Colonic mucosa (tissue), 4 donors: ENCODE measurements around the gene PM20D2. TPM values are rescaled to one million over a fixed set of nuclear protein-coding genes. Genes with fewer than 3 reads are reported as not detected.

ENCODE experiments used
- DNase-seq: peaks from one replicate; pipeline ENCODE4 v3.0.0-alpha.2; 2020
- H3K27ac ChIP-seq: fragments of 200-600 bp; one replicate; pipeline ENCODE4 v1.8.0; 2021
- H3K27me3 ChIP-seq: fragments of 200-600 bp; one replicate; pipeline ENCODE4 v1.8.0; 2021
- H3K36me3 ChIP-seq: fragments of 200-600 bp; one replicate; pipeline ENCODE4 v1.8.0; 2021
- H3K4me1 ChIP-seq: fragments of 200-600 bp; one replicate; pipeline ENCODE4 v1.8.0; 2021; ENCODE audit warnings: mild to moderate bottlenecking
- H3K4me3 ChIP-seq: fragments of 200-600 bp; one replicate; pipeline ENCODE4 v1.8.0; 2021
- H3K9ac ChIP-seq, 2 donors: one replicate each; pipeline ENCODE4 v1.7.0; 2013; ENCODE audit warnings: control low read depth in 2 of 2, low read depth in 2 of 2, low read length in 2 of 2
- H3K9me3 ChIP-seq: fragments of 200-600 bp; one replicate; pipeline ENCODE4 v1.8.0; 2021
- CTCF ChIP-seq: fragments of 200-600 bp; IDR thresholded peaks from one replicate; pipeline ENCODE4 v1.8.0; 2022; ENCODE audit warnings: antibody characterized with exemption, mild to moderate bottlenecking
- intact Hi-C: fragments of 100-400 bp; cut with DNase I; formaldehyde crosslinking; loops from one replicate; pipeline ENCODE4 v1.14.1; 2022
- total RNA-seq, 2 donors: library from RNA; stranded (reverse); fragmentation: NEBNext Ultra II Directional in 1 of 2; extraction: Animal tissue kit (Norgen Biotek cat#: 25700) in 1 of 2; gene quantifications; one replicate each; pipeline ENCODE4 v1.2.1, GENCODE V29; 2021
- donor health status: healthy.
- donor health status: DM: no; HTN: no; CAD: no.
- donor health status: DM: no; HTN: no; CAD: no.

Gene PM20D2
- total RNA-seq, 2 donors from 2014 or later = 19.2 to 24.2 TPM

GRCh38 chr6:89116702-89117101 is 29.2 kb upstream of the PM20D2 start:
- H3K27me3 ChIP-seq = no peaks in the 10 kb centered on the region
- H3K4me1 ChIP-seq = no peaks in the 10 kb centered on the region
- H3K9me3 ChIP-seq = no peaks in the 10 kb centered on the region
- TF ChIP-seq CTCF = no peak
- intact Hi-C loops = loop anchor here (5.0 kb wide), 1 partner anchor 34 kb away; the partner anchor contains the start of gene PNRC1
- H3K4me3 ChIP-seq = no peak overlapping the region
- peak overlapping the region in 1 of 2 donors; percentile 40 for H3K9ac ChIP-seq
- no peak overlapping the region for H3K27ac ChIP-seq
- no peak for DNase-seq
- H3K36me3 ChIP-seq = no peaks in the 10 kb centered on the region

GRCh38 chr6:89117211-89118108 is 28.4 kb upstream of the PM20D2 start, which contains the start of gene SRSF12:
Gene SRSF12, minus strand, starts transcription at chr6:89118071. Its CDS starts 184 bp downstream, at chr6:89117887.
- H3K27ac ChIP-seq = no peak within 1 kb of the TSS
- peak; percentile 24 for DNase-seq
- no peak for TF ChIP-seq CTCF
- H3K4me3 ChIP-seq = peak within 1 kb of the TSS; percentile 60
- no peaks in the 10 kb centered on the region for H3K9me3 ChIP-seq
- no peaks in the 10 kb centered on the region for H3K36me3 ChIP-seq
- H3K9ac ChIP-seq = peak within 1 kb of the TSS; percentile 40 to 73
- H3K27me3 ChIP-seq = no peaks in the 10 kb centered on the region
- intact Hi-C loops = loop anchor here (5.0 kb wide), 1 partner anchor 35 kb away; the partner anchor contains the start of gene PNRC1
- H3K4me1 ChIP-seq = no peaks in the 10 kb centered on the region

- no peak for TF ChIP-seq CTCF
- H3K36me3 ChIP-seq = no peaks in the 10 kb centered on the region
- no peaks in the 10 kb centered on the region for H3K27me3 ChIP-seq
- H3K4me1 ChIP-seq = no peaks in the 10 kb centered on the region
- H3K27ac ChIP-seq = no peak overlapping the region
- no peak for DNase-seq
- H3K9me3 ChIP-seq = no peaks in the 10 kb centered on the region
- no peak overlapping the region for H3K4me3 ChIP-seq
- no peak overlapping the region for H3K9ac ChIP-seq
- intact Hi-C loops = loop anchor here (5.0 kb wide), 1 partner anchor 37 kb away; the partner anchor contains the start of gene PNRC1
These were observed 26.9 kb upstream of the PM20D2 start for GRCh38 chr6:89118931-89119330.

- DNase-seq = no peak
- H3K9ac ChIP-seq = no peak overlapping the region
- no peaks in the 10 kb centered on the region for H3K36me3 ChIP-seq
- H3K9me3 ChIP-seq = no peaks in the 10 kb centered on the region
- no peaks in the 10 kb centered on the region for H3K4me1 ChIP-seq
- intact Hi-C loops = loop anchor here (5.0 kb wide), 2 partner anchors 138 to 252 kb away; no protein-coding TSS in a partner anchor
- H3K27ac ChIP-seq = no peak overlapping the region
- H3K4me3 ChIP-seq = no peak overlapping the region
- no peaks in the 10 kb centered on the region for H3K27me3 ChIP-seq
- no peak for TF ChIP-seq CTCF
These were observed 25.5 kb upstream of the PM20D2 start for GRCh38 chr6:89120371-89120770.

GRCh38 chr6:89121934-89122333 is 23.9 kb upstream of the PM20D2 start:
- H3K4me3 ChIP-seq = no peak overlapping the region
- no peak for DNase-seq
- intact Hi-C loops = loop anchor here (2.0 to 5.0 kb wide), 3 partner anchors 121 to 250 kb away; no protein-coding TSS in a partner anchor
- H3K9me3 ChIP-seq = no peaks in the 10 kb centered on the region
- no peaks in the 10 kb centered on the region for H3K36me3 ChIP-seq
- H3K4me1 ChIP-seq = no peaks in the 10 kb centered on the region
- H3K9ac ChIP-seq = no peak overlapping the region
- H3K27me3 ChIP-seq = no peaks in the 10 kb centered on the region
- H3K27ac ChIP-seq = no peak overlapping the region
- TF ChIP-seq CTCF = no peak
